Measurements from ENCODE around the gene LGR6. TPM values are rescaled to one million over a fixed set of nuclear protein-coding genes. Genes with fewer than 3 reads are reported as not detected.

LGR6 gene
- total RNA-seq, 1 experiment from 2014 or later = 0.08 TPM

DNA sequence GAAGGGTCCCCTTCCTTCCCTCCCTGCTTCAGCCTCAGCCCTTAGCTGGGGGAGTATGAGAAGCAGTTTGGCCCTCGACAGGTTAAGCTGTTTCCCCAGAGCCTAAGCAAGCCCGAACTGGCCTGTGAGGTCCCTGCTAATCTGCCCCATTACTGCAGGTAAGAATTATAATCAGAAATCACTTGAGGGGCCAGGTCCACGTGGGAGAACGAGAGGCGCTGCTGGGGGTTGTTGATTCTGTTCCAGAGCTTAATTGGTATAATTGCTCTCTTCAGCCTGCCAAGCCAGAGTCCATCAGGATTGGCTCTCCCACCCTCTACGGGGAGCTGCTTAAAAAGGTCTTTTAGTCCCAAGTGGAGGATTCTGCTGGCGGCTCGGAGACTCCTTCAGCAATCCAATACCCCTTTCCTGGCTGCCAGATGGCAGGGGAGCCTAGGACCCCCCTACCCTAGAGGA, 77.3 kb downstream of the LGR6 start:
- no peaks in the 10 kb centered on the region for H3K9me3 ChIP-seq (ENCODE audit: control insufficient read depth, insufficient read depth, low read depth, low read length)
- no peak overlapping the region for H3K4me3 ChIP-seq (ENCODE audit: low read depth in 2 of 2, low read length in 2 of 2)
- H3K27me3 ChIP-seq (ENCODE audit: control insufficient read depth, insufficient read depth, low read length) = peaks cover 6% of the 10 kb centered on the region
- ChIA-PET POLR2A (interaction anchor here (0.5 kb wide), 1 partner anchor 17 kb away, joined by 4 read pairs; no protein-coding TSS in a partner anchor), CTCF (interaction anchor here (0.6 kb wide), 1 partner anchor 395 kb away, joined by 4 read pairs; no protein-coding TSS in a partner anchor)
- BruUV-seq (replicated peaks) = no TSS peak
- intact Hi-C loops (cut with micrococcal nuclease; ENCODE audit: unreplicated experiment) = no loop called here
- no peaks in the 10 kb centered on the region for H3K36me3 ChIP-seq (ENCODE audit: control insufficient read depth, insufficient read depth, low read length)
- TF ChIP-seq SIN3A (IDR thresholded peaks at IDR 0.05; ENCODE audit: borderline replicate concordance, insufficient read depth, low read depth, low read length) (no peak), POLR2AphosphoS5 (IDR thresholded peaks at IDR 0.05; ENCODE audit: low read depth, low read length) (no peak), TCF7L2 (IDR thresholded peaks at IDR 0.05; ENCODE audit: low read depth, low read length) (no peak)
- TF ChIP-seq, protein P1, sequence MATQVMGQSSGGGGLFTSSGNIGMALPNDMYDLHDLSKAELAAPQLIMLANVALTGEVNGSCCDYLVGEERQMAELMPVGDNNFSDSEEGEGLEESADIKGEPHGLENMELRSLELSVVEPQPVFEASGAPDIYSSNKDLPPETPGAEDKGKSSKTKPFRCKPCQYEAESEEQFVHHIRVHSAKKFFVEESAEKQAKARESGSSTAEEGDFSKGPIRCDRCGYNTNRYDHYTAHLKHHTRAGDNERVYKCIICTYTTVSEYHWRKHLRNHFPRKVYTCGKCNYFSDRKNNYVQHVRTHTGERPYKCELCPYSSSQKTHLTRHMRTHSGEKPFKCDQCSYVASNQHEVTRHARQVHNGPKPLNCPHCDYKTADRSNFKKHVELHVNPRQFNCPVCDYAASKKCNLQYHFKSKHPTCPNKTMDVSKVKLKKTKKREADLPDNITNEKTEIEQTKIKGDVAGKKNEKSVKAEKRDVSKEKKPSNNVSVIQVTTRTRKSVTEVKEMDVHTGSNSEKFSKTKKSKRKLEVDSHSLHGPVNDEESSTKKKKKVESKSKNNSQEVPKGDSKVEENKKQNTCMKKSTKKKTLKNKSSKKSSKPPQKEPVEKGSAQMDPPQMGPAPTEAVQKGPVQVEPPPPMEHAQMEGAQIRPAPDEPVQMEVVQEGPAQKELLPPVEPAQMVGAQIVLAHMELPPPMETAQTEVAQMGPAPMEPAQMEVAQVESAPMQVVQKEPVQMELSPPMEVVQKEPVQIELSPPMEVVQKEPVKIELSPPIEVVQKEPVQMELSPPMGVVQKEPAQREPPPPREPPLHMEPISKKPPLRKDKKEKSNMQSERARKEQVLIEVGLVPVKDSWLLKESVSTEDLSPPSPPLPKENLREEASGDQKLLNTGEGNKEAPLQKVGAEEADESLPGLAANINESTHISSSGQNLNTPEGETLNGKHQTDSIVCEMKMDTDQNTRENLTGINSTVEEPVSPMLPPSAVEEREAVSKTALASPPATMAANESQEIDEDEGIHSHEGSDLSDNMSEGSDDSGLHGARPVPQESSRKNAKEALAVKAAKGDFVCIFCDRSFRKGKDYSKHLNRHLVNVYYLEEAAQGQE (IDR thresholded peaks at IDR 0.05; ENCODE audit: insufficient read depth in 1 of 2, low read depth in 2 of 2, low read length in 1 of 2) = no peak
- TF ChIP-seq, protein P2, sequence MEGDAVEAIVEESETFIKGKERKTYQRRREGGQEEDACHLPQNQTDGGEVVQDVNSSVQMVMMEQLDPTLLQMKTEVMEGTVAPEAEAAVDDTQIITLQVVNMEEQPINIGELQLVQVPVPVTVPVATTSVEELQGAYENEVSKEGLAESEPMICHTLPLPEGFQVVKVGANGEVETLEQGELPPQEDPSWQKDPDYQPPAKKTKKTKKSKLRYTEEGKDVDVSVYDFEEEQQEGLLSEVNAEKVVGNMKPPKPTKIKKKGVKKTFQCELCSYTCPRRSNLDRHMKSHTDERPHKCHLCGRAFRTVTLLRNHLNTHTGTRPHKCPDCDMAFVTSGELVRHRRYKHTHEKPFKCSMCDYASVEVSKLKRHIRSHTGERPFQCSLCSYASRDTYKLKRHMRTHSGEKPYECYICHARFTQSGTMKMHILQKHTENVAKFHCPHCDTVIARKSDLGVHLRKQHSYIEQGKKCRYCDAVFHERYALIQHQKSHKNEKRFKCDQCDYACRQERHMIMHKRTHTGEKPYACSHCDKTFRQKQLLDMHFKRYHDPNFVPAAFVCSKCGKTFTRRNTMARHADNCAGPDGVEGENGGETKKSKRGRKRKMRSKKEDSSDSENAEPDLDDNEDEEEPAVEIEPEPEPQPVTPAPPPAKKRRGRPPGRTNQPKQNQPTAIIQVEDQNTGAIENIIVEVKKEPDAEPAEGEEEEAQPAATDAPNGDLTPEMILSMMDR (IDR thresholded peaks at IDR 0.05) = no peak
- DNase-seq (ENCODE audit: low read depth, low spot score) (no peak), ATAC-seq (no peak)
- H3K27ac ChIP-seq (ENCODE audit: low read length) = no peak overlapping the region
- in situ Hi-C loops (cut with HindIII; ENCODE audit: low pct_unique_long_range_greater_than_20kb, low sequenced_read_pairs) = no loop called here
- H3K4me1 ChIP-seq (ENCODE audit: control insufficient read depth, insufficient read depth, low read length) = peaks cover 3% of the 10 kb centered on the region; the same call in 1 of the 2 replicates

DNA sequence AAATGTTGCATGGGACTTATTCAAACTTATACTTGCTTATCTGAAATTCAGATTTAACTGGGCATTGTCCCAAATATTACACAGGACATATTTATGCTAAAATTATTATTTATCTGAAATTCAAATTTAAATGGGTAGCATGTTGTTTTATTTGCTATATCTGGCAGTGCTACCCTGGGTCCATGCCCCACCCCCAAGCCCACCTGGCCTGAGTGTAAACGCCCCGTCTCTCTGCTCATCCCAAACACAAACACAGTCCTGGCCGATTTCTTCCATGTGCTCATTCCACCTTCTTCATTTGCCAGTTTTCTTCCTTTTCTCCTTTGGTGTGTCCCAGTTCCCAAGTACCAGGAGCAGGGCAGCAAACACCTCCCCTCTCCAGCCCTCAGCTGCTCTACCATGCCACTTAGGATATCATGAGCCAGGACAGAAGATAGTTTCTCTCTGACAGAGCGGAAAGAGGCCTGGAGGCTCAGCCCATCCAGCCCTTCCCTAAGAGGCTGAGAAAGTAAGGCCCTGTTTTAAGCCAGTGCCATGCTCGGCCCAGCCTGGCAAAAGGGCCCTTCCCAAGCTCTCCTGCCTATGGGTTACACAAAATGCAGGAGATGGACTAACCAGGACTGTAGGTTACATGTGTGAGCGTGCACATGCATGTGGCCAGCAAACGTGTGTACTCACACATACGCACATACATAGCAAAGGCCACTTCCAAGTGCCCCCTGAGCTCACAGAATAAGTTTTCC, 78.7 kb downstream of the LGR6 start:
- ChIA-PET POLR2A (no interaction called here), CTCF (no interaction called here)
- no peak overlapping the region for H3K4me3 ChIP-seq (ENCODE audit: low read depth in 2 of 2, low read length in 2 of 2)
- no peaks in the 10 kb centered on the region for H3K9me3 ChIP-seq (ENCODE audit: control insufficient read depth, insufficient read depth, low read depth, low read length)
- in situ Hi-C loops (cut with HindIII; ENCODE audit: low pct_unique_long_range_greater_than_20kb, low sequenced_read_pairs) = no loop called here
- TF ChIP-seq, protein P1 (IDR thresholded peaks at IDR 0.05; ENCODE audit: insufficient read depth in 1 of 2, low read depth in 2 of 2, low read length in 1 of 2) = no peak
- TF ChIP-seq POLR2AphosphoS5 (IDR thresholded peaks at IDR 0.05; ENCODE audit: low read depth, low read length) (no peak), SIN3A (IDR thresholded peaks at IDR 0.05; ENCODE audit: borderline replicate concordance, insufficient read depth, low read depth, low read length) (no peak), TCF7L2 (IDR thresholded peaks at IDR 0.05; ENCODE audit: low read depth, low read length) (no peak)
- TF ChIP-seq, protein P2 (IDR thresholded peaks at IDR 0.05) = no peak
- no peak for DNase-seq (ENCODE audit: low read depth, low spot score)
- BruUV-seq (replicated peaks) = no TSS peak
- intact Hi-C loops (cut with micrococcal nuclease; ENCODE audit: unreplicated experiment) = no loop called here
- no peaks in the 10 kb centered on the region for H3K36me3 ChIP-seq (ENCODE audit: control insufficient read depth, insufficient read depth, low read length)
- ATAC-seq = no peak
- peaks cover 4% of the 10 kb centered on the region; the same call in 1 of the 2 replicates for H3K27me3 ChIP-seq (ENCODE audit: control insufficient read depth, insufficient read depth, low read length)
- H3K4me1 ChIP-seq (ENCODE audit: control insufficient read depth, insufficient read depth, low read length) = peaks cover 3% of the 10 kb centered on the region; the same call in 1 of the 2 replicates
- no peak overlapping the region for H3K27ac ChIP-seq (ENCODE audit: low read length)

All from Panc1 (cell line).